ENCODE data around the gene DAAM1.

The DAAM1 gene

DNA sequence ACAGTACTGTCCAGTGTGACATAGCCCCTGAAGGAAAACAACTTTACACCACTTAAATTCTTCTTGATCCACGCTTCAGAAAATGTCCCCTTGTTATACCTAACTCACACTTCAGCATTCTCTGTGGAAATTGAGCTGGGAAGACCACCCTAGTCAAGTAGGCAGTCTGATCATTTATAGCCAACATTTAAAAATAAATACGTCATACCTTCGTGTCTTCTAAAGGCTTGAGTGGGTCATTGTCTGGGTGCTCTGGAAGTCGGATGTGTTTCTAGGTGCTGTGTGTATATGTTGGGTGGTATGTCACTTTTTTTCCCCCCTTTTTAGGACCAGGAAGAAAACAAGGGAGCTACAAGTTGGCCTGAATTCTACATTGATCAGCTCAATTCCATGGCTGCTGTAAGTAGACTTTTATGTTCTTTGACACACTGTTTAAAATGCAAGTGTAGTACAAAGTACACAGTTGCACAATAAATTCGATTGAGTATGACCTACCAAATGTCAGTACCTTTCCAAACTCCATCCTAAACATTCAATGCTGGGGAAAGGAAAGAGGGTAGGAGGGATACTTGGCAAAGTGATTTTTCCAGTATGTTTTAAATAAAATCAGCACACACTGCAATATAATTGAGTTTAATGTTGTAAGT is 126.6 kb downstream of the DAAM1 start:
- Histone ChIP-seq H3K27me3 (peaks cover 0 to 8% (median 0%) of the 10 kb centered on the region in 11 experiments; a peak in 2 of 22 replicates), H3K27ac (no peak overlapping the region), H3K4me2 (no peak overlapping the region), H3K4me1 (peaks cover 24 to 44% (median 33%) of the 10 kb centered on the region in 10 experiments), H3K36me3 (0 out of 22 replicates have a peak, but pooled peaks cover 0 to 7% (median 0%) of the 10 kb centered on the region in 11 experiments), H3K9me3 (replicated peaks in 1 of 11) (no peaks in the 10 kb centered on the region), H3K9ac (no peak overlapping the region), H4K20me1 (no peaks in the 10 kb centered on the region), H3K4me3 (no peak overlapping the region)
- TF ChIP-seq Cebpa-rat (IDR thresholded peaks at IDR 0.05) = no peak

DNA sequence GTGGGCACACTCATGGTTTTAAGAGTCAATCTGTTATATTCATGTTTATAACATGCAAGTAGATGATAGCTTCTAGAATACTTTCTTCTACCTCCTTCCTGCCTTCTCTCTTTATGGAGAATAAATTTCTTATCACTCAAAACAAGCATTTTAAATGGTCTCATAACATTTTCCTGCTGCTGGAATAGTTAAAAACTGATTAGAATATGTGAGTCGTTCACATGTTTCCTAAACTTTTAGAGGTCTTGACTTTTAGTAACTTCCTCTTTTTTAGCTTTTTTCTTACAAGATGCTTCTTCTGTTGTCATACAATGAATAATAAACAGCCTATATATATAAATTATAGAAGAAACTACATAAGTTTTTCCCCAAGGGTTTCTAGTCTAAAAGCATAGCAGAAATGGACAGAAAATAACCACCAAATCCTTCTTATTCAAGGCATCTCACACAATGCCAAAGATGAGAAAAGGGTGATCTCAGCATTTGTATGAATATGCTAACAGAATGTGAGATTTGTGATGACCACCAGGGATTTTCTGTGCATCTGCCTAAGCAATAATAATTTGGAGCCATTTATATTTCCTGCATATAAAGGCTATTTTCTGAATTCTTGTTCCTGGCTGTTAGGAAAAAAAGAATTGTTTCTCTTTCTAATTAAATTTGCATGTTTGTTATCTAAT is 127.8 kb downstream of the DAAM1 start:
- H3K36me3 ChIP-seq = 0 out of 22 replicates have a peak, but pooled peaks cover 0 to 7% (median 0%) of the 10 kb centered on the region in 11 experiments
- peaks cover 0 to 8% (median 0%) of the 10 kb centered on the region in 11 experiments; a peak in 2 of 22 replicates for H3K27me3 ChIP-seq
- no peak for TF ChIP-seq Cebpa-rat (IDR thresholded peaks at IDR 0.05)
- no peak overlapping the region for H3K4me3 ChIP-seq
- no peak overlapping the region for H3K9ac ChIP-seq
- H3K4me1 ChIP-seq = peaks cover 24 to 44% (median 33%) of the 10 kb centered on the region in 10 experiments
- peak overlapping the region in 10 of 11 experiments; percentile 3 to 37 (median 18); a peak in 11 of 22 replicates for H3K4me2 ChIP-seq
- no peak overlapping the region for H3K27ac ChIP-seq
- H3K9me3 ChIP-seq (replicated peaks in 1 of 11) = no peaks in the 10 kb centered on the region
- no peaks in the 10 kb centered on the region for H4K20me1 ChIP-seq

DNA sequence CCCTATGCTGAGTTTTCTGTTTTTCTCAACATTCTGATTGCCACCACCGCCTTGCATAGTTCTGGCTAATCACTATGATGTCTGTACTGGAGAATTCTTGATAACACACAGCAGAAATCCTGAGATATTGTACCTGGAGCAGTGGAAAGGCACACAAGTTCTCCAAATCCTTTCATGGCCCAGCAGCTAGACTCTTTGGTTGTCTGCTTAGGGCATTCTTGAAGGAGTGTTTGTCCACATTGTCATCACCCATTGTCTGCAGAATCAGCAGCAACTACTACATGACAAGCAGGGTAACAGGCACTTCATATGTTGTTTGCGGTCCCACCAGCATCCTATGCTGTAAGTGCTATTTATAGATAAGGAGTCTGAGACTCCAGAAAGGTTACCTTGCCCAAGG is 128.9 kb downstream of the DAAM1 start:
- H3K4me3 ChIP-seq = no peak overlapping the region
- H3K27ac ChIP-seq = no peak overlapping the region
- H3K27me3 ChIP-seq = peaks cover 0 to 8% (median 0%) of the 10 kb centered on the region in 11 experiments; a peak in 2 of 22 replicates
- H3K36me3 ChIP-seq = peaks cover 0 to 7% (median 0%) of the 10 kb centered on the region in 11 experiments; a peak in 1 of 22 replicates
- no peaks in the 10 kb centered on the region for H4K20me1 ChIP-seq
- peaks cover 31 to 48% (median 41%) of the 10 kb centered on the region in 10 experiments for H3K4me1 ChIP-seq
- no peak for TF ChIP-seq Cebpa-rat (IDR thresholded peaks at IDR 0.05)
- H3K9ac ChIP-seq = no peak overlapping the region
- no peaks in the 10 kb centered on the region for H3K9me3 ChIP-seq (replicated peaks in 1 of 11)
- no peak overlapping the region for H3K4me2 ChIP-seq

DNA sequence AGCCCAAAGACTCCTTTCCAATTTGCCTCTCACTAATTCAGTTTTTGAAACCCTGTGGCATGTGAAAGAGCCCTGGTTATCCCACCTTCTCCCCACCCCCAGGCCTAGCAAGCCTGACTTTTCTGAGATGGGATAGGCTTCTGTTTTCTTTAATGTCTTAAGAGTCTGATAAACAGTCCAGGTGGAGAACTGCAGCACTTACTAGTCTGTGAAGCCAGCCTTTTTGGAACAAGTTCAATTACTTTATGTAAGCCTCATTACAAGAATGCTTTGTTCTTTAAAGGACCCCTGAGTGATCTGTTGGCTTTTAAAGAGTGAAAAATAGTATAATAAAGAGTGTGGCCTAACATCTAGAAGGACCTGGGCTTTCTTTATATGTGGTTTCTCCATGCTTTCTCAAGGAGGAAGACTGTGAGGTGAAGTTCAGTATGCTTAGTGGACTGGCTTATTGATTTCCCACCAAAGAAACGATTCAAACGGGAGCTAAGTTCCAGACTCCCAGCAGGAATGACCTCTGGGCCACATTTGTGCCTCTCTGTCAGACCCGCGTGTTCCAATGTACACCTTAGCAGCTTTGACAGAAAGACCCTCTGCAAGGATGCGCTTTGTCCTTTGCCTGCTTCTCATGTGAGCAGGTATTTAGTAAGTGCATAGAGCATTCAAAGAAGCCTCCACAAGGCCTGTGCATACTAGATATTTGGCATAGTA is 129.5 kb downstream of the DAAM1 start:
- Histone ChIP-seq H3K4me2 (no peak overlapping the region), H4K20me1 (no peaks in the 10 kb centered on the region), H3K4me3 (no peak overlapping the region), H3K9ac (no peak overlapping the region), H3K4me1 (peaks cover 31 to 49% (median 40%) of the 10 kb centered on the region in 10 experiments), H3K27ac (no peak overlapping the region), H3K9me3 (replicated peaks in 1 of 11) (no peaks in the 10 kb centered on the region), H3K27me3 (peaks cover 0 to 5% (median 0%) of the 10 kb centered on the region in 11 experiments; a peak in 1 of 22 replicates), H3K36me3 (peaks cover 0 to 10% (median 0%) of the 10 kb centered on the region in 11 experiments; a peak in 5 of 22 replicates)
- no peak for TF ChIP-seq Cebpa-rat (IDR thresholded peaks at IDR 0.05)

DNA sequence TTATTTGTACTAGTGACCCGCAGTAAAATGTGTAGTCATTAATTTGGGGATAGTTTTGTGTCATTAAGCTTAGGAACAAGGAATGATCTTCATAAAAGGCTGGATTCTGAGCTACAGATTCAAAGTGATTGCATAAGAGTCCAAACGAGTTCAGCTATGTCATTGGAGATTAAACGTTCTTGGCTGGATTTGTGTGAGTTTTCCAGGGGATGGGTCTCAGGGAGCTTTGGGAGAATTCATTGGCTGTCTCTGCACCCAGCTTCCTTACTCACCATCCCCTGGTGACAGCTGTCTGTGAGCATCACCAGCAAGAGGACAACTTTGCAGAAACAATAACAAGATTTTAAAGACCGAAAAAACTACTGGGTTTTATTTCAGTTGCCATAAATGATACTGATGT is 130.4 kb downstream of the DAAM1 start:
- TF ChIP-seq Cebpa-rat (IDR thresholded peaks at IDR 0.05) = no peak
- Histone ChIP-seq H3K36me3 (peaks cover 0 to 15% (median 0%) of the 10 kb centered on the region in 11 experiments; a peak in 5 of 22 replicates), H4K20me1 (no peaks in the 10 kb centered on the region), H3K4me3 (no peak overlapping the region), H3K4me2 (peak overlapping the region in 1 of 11 experiments; percentile 80; a peak in 1 of 22 replicates), H3K4me1 (peaks cover 31 to 49% (median 38%) of the 10 kb centered on the region in 10 experiments), H3K9ac (no peak overlapping the region), H3K27me3 (no peaks in the 10 kb centered on the region), H3K27ac (no peak overlapping the region), H3K9me3 (replicated peaks in 1 of 11) (no peaks in the 10 kb centered on the region)

DNA sequence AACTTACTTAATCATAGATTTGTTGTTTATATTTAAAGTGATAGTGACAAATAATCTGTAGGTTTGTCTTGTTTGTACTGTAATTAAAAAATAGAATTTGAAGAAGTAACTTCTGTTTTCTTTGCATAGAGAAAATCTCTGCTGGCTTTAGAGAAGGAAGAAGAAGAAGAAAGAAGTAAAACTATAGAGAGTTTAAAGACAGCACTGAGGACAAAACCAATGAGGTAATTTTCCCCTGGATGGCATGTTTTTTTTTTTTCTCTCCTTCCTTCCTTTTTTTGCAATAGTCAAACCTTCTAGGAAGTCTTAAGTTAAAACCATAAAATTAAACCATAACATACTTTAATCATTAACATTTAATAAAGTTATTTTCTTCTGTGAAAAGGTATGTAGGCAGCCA is 131.9 kb downstream of the DAAM1 start:
- H3K4me3 ChIP-seq = no peak overlapping the region
- peak overlapping the region; percentile 29 to 85 (median 69); a peak in 20 of 22 replicates for H3K4me2 ChIP-seq

DNA sequence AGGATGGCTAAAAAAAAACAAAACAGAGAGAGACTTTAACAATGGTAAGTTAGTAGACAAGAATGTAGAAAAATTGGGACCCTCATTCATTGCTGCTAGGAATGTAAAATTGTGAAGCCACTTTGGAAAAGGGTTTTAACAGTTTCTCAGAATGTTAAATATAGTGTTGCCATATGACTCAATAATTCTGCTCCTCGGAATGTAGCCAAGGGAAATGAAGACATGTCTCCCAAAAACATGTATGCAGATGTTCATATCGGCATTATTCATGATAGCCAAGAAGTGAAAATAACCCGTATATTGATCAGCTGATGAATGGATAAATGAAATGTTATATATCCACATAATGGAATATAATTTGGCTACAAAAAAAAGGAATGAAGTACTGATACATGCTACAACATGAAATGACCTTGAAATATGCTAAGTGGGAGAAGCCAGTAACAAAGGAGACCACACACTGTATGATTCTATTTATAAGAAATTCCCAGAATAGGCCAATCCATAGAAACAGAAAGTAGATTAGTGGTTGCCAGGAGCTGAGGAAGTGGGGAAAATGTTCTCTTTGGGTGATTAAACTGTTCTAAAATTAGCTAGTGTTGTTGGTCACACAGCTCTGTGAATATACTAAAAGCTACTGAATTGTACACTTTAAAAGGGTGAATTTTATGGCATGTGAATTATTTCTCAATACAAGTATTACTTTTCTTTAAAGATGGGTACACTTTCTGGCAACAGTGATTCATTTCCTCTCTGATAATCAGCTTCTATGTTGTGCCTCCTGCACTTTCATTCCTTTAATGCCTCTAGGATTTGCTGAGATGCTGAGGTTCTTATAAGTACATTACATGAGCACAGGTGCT is 132.5 kb downstream of the DAAM1 start:
- no peak for TF ChIP-seq Cebpa-rat (IDR thresholded peaks at IDR 0.05)
- Histone ChIP-seq H3K9me3 (replicated peaks in 1 of 11) (no peaks in the 10 kb centered on the region), H3K4me3 (no peak overlapping the region), H3K9ac (no peak overlapping the region), H3K36me3 (peaks cover 0 to 20% (median 6%) of the 10 kb centered on the region in 11 experiments; a peak in 14 of 22 replicates), H3K27ac (peak overlapping the region in 9 of 11 experiments; percentile 30 to 65 (median 49); a peak in 16 of 22 replicates), H3K4me2 (peak overlapping the region; percentile 29 to 85 (median 69)), H3K4me1 (peaks cover 34 to 47% (median 41%) of the 10 kb centered on the region in 10 experiments), H3K27me3 (no peaks in the 10 kb centered on the region), H4K20me1 (no peaks in the 10 kb centered on the region)

More for the DNA sequence above, 131.9 kb downstream of the DAAM1 start:
- Histone ChIP-seq H3K9me3 (replicated peaks in 1 of 11) (no peaks in the 10 kb centered on the region), H3K36me3 (peaks cover 0 to 15% (median 0%) of the 10 kb centered on the region in 11 experiments; a peak in 5 of 22 replicates), H3K27me3 (no peaks in the 10 kb centered on the region), H3K9ac (no peak overlapping the region), H4K20me1 (no peaks in the 10 kb centered on the region), H3K4me1 (peaks cover 38 to 51% (median 45%) of the 10 kb centered on the region in 10 experiments), H3K27ac (peak overlapping the region in 9 of 11 experiments; percentile 30 to 65 (median 49); a peak in 13 of 22 replicates)
- no peak for TF ChIP-seq Cebpa-rat (IDR thresholded peaks at IDR 0.05)

DNA sequence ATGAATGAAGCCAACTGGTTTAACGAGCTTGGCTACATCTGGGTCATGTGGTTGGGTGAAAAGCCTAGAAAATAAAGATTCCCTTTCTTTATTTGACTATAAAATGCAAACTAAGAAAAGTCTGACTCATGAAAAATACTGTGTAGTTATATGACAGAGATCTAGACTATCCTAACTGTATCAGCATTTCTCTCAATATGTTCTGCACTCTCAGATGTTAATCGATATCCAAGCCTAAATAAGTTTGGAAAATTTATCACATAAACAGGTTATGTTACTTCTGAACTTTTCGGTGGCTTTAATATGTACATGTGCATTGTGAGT is 133.1 kb downstream of the DAAM1 start:
- no peaks in the 10 kb centered on the region for H3K9me3 ChIP-seq (replicated peaks in 1 of 11)
- H3K4me3 ChIP-seq = no peak overlapping the region
- H3K27ac ChIP-seq = peak overlapping the region in 7 of 11 experiments; percentile 15 to 65 (median 53); a peak in 11 of 22 replicates
- peaks cover 30 to 42% (median 38%) of the 10 kb centered on the region in 10 experiments for H3K4me1 ChIP-seq
- peak overlapping the region; percentile 29 to 85 (median 69) for H3K4me2 ChIP-seq
- no peaks in the 10 kb centered on the region for H4K20me1 ChIP-seq
- H3K9ac ChIP-seq = no peak overlapping the region
- no peak for TF ChIP-seq Cebpa-rat (IDR thresholded peaks at IDR 0.05)
- no peaks in the 10 kb centered on the region for H3K27me3 ChIP-seq
- H3K36me3 ChIP-seq = peaks cover 0 to 25% (median 12%) of the 10 kb centered on the region in 11 experiments; a peak in 17 of 22 replicates
